Medulla oblongata (tissue), 1 donor: ENCODE results near the gene KLK12.

ENCODE experiments used
- DNase-seq: peaks from one replicate; pipeline ENCODE4 v3.0.0-alpha.2; 2015; ENCODE audit errors: extremely low spot score

KLK12 gene

DNA sequence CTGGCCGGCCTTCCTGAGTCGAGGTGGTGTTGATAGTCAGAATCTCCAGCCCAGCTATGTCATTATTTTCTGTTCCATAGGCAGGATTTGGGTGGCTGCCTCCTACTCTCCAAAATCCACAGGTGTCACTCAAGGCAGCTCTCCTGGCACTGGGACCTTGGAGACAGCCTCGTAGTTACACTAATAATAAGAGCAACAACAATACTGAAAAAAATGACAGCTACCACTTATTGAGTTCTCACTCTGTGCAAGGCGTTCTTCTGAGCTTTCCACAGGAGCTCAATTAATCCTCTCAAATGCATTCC is 12.2 kb upstream of the KLK12 start:
- DNase-seq: no peak

DNA sequence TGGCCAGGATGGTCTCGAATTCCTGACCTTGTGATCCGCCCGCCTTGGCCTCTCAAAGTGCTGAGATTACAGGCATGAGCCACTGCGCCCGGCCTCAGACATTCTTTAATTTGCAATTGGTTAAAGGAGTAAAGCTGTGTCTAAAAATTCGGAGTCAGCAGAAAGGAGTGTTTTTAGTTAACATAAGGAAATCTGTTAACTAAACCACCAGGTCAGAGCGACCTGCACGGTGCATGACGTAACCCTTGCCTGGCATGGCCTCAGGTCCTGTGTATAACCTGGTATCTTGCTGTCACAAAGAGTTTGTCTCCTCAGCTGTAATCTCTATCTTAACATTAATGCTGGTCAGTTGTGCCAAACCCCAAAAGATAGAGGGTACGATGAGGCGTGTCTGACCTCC is 9.5 kb upstream of the KLK12 start:
- no peak for DNase-seq

DNA sequence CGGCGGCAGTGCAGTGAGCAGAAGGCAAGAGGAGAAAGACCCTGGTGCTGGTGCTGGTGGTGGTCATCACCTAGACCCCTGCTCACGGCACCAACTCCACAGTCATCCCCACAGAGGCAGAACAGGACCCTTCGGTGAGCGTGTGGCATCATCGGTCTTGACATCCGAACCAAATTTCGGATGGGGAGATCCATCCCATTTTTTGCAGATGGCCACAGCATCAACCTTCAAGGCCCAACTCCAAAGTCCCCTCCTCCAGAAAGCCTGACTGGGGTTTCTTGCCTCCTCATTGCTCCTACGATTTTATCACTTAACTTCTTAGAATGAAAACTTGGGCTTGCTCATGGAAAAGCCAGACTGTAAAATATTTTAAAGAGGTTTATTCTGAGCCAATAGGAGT is 8.7 kb upstream of the KLK12 start:
- no peak for DNase-seq

GRCh38 chr19:51040151-51040550 is 5.3 kb upstream of the KLK12 start:
- no peak for DNase-seq

DNA sequence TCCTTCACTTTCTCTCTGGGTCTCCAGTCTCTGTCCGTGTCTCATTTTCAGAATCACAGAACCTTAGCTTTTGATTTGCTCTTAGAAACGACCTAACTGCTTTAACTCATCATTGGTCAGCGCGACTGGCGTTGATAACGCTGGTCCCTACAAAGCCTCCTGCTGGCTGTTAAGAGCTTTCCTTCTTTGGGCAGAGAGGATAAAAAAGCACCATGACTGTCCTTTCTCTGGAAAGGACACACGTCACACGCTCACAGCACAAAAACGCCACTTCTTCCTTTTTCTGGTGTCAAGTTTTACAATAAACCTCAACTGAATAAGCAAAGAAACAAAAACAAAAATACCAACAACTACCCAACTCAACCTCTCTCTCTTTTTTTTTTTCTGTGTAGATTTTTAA is 1.7 kb upstream of the KLK12 start:
- no peak for DNase-seq

GRCh38 chr19:51031880-51032225 is 2.9 kb downstream of the KLK12 start:
- no peak for DNase-seq

DNA sequence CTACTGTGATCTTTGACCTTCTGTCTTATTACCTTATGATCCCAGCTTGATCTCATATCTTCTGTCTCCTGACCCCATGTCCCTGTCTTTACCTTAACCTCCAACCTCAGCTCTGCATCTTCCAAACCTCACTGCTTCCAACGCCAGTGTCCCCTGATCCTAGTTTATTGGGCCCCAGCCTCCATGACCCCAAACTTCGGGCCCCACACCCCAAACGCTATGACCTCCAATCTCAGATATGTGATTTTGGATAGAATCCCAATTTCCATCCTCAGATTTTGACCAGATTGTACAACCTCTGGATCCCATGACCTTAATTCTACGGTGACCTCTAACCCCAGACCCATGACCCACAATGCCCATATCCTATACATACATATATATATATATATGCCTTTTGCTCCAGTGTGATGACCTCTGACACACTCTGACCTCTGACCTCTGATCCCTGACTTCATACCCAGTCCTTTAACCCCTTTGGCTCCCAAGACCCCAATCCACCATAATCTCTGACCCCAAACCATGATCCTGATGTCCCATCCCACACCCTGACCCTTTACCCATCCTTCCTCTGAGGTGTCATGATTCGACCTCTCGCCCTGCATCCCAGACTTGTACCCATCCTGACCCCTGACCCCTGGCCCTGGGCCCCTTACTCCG is 3.5 kb downstream of the KLK12 start:
- no peak for DNase-seq

DNA sequence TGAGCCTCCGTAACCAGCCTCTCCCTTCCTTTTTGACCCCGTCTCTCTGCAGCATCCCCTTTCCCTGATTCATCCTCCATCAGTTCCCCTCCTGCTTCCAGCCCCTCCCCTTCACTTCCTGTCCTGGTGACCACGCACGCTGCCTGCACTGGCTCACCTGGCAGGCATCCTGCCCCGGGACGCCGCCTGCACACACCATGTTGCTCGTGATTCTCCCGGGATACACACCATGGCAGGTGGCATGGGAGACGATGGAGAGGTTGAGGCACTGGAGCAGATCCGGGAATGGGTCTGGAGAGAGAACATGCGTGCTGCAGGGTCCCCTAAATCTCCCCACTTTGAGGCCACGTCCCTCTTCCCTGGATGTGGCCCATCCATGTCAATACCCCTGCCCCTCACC is 4.2 kb downstream of the KLK12 start:
- DNase-seq: no peak

DNA sequence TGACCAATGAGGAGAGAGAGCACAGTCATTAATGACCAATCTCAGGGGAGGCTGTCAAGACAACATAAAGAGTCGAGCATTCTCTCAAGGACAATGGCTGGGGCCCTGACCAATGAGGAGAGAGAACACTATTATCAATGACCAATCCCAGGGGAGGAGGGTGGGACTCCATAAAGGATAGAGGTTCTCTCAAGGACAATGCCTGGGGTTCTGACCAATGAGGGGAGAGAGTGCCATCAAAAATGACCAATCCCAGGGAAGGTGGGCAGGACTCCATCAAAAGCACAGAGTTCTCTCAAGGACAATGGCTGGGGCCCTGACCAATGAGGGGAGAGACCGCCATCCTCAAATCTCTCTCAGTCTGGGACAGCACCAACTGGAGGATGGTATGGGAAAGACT is 5.1 kb downstream of the KLK12 start:
- DNase-seq: no peak

GRCh38 chr19:51027873-51028272 is 6.9 kb downstream of the KLK12 start:
- DNase-seq: no peak

DNA sequence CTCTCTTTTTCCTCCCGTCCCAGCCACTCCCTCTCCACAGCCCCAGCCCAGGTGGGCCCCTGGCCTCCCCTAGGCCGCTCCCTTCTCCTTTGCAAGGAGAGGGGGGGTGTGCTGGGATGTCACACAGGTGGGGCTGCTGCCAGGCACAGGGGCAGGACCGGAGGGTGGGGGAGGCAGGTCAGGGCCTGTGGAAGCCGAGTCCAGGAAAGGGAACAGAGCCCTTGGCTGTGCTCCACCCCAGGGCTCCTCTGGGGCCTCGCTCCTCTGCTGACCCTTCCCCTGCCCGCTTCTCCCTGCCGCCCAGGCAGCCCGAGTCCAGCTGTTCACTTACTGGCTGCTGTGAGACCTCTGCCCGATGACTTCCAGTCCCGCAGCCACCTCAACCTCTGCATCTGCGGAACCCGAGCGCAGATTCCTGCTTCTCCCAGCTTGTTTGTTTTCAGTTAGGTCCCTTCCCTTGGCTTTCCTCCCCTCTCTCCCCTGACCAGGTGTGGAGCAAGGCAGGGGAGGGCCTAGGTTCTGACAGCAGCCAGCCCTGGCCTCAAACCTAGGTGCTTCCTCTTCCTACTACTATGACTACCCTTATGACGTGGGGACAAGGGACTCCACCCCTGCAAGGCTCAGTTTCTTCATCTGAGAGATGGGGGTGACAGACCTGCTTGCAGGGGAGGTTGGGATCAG is 7.5 kb downstream of the KLK12 start:
- DNase-seq: no peak

- DNase-seq: no peak
These were observed 8.3 kb downstream of the KLK12 start, which contains the start of gene KLK11 for GRCh38 chr19:51026554-51026831. Gene KLK11, minus strand, starts transcription at chr19:51026616. Its CDS starts 985 bp downstream, at chr19:51025631.

DNA sequence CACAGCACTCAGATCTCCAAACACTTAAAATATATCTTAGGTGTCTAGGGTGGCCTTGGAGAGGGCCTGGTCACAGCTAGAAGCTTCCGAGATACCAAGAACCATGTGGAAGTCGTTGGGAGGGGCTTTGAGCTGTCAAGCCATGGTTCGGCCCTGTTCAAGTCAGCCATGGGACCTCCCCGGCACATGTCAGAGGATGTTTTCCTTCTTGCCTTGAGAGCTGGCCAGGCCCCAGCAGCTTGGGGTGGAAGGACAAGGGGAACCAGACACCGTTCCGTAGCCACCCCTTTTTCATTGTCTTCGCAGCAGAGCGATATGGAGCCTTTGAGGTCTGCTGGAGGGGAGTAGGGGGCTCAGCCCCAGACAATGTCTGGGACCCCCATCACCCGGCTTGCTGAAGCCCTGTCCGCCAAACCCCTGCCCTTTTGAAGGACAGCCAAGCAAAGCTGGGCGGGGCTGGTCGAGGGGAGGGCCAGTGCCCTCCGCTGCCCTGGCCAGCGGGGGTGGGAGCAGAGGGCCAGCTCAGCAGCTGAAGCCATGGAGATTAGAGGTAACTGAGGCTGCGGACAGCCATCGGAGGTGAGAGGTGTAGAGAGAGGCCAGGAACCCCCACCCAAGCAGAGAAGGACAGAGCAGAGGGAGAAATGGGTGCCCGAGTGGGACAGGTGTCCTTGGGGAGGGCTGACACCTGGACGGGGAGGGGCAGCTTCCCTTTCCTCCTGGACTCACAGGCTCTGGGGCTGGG is 8.8 kb downstream of the KLK12 start:
- DNase-seq: no peak

GRCh38 chr19:51025401-51025800 is 9.4 kb downstream of the KLK12 start:
- no peak for DNase-seq

- DNase-seq: no peak
These were observed 9.9 kb downstream of the KLK12 start for GRCh38 chr19:51024924-51025323.

DNA sequence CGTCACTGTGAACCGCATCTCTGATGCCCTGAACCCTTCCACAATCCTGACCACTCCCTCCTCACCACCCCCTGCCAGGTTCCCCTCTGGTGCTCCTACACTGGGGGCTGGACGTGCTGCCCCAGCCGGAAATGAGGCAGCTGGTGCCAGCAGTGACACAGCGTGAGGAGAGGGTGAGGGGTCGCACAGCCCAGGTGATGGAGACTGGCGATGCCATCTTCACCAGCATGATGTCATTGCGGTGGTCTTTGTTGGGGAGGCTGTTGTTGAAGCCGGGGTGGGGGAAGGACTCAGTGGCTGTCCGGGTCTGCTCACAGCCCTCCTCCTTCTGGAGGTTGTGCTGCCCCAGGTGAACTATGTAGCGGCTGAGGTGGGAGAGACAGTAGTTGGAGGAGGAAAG is 10.9 kb downstream of the KLK12 start:
- DNase-seq: no peak

DNA sequence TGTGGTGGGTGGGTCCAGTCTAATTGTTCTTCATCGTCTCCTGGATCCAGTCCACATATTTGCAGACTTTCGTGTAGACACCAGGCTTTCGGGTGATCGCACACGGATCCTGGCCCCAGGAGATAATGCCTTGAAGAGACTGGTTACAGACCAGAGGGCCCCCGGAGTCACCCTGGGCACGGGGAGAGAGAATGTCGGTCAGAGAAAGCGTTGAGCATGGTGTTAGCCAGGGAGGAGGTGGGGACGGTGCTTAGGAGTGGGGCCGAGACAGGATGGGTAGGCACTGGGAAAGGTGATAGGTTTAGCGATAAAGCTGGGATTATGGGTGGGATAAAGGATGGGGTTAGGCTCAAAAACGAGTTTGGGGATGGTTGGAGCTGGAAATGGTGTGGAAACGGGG is 12.3 kb downstream of the KLK12 start:
- no peak for DNase-seq

GRCh38 chr19:51020988-51021651 is 13.7 kb downstream of the KLK12 start:
- DNase-seq: peak; percentile 57

- no peak for DNase-seq
These were observed 15.3 kb downstream of the KLK12 start, which contains the start of gene KLK10 for GRCh38 chr19:51019544-51019925. Gene KLK10, minus strand, starts transcription at chr19:51019709. Its CDS starts 579 bp downstream, at chr19:51019130.

GRCh38 chr19:51018745-51019543 is 15.9 kb downstream of the KLK12 start:
- no peak for DNase-seq

DNA sequence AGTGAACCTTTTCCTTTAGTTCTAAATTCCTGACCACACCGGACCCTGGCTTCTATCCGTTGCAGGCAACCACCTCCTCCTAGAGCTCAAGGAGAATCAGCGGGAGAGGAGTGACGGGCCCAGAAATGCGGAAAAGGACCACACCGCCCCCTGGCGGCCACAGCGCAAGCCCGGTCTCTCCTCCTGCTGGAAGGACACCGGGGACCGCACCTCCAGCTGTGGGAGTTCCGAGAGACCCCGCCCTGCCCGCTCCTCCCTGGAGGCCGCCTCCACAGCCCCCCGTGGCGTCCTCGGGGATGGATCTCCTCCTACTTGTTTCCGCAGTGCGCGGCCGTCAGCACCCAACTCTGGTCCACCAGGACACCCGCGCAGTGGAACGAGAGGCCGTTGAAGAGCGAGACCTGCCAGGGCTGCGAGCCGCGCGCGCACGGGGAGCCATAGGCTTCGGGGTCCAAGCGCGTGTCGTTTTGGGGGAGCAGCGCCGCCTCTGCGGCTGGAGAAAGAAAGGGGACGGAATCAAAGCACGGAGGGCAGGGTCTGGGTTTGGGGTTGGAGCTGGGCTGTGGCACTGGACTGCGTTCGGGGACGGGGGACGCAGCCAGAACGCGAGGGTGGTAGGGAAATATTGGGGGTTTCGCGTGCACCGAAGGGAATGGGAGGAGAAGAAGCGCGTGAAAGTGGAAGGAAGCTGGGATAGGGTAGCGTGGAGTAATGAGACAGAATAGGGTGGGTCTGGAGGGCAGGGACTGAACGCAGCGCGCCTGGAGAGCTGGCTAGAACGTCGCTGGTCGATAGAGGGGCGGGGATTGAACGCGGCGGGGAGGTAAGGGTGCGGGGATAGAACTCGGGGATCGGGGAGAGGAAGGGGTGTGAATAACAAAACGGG is 17.8 kb downstream of the KLK12 start:
- DNase-seq: peak; percentile 70
